ENCODE results near the gene RASA2. TPM values are rescaled to one million over a fixed set of nuclear protein-coding genes. Genes with fewer than 3 reads are reported as not detected.
A peak's percentile ranks its signal among the peaks of the same experiment; 100 is the strongest.

The RASA2 gene, protein sequence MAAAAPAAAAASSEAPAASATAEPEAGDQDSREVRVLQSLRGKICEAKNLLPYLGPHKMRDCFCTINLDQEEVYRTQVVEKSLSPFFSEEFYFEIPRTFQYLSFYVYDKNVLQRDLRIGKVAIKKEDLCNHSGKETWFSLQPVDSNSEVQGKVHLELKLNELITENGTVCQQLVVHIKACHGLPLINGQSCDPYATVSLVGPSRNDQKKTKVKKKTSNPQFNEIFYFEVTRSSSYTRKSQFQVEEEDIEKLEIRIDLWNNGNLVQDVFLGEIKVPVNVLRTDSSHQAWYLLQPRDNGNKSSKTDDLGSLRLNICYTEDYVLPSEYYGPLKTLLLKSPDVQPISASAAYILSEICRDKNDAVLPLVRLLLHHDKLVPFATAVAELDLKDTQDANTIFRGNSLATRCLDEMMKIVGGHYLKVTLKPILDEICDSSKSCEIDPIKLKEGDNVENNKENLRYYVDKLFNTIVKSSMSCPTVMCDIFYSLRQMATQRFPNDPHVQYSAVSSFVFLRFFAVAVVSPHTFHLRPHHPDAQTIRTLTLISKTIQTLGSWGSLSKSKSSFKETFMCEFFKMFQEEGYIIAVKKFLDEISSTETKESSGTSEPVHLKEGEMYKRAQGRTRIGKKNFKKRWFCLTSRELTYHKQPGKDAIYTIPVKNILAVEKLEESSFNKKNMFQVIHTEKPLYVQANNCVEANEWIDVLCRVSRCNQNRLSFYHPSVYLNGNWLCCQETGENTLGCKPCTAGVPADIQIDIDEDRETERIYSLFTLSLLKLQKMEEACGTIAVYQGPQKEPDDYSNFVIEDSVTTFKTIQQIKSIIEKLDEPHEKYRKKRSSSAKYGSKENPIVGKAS
- 14.2 TPM for polyA plus RNA-seq (2013, experiment 1 of 2)
- polyA plus RNA-seq (2013, experiment 2 of 2): 11.3 TPM

DNA sequence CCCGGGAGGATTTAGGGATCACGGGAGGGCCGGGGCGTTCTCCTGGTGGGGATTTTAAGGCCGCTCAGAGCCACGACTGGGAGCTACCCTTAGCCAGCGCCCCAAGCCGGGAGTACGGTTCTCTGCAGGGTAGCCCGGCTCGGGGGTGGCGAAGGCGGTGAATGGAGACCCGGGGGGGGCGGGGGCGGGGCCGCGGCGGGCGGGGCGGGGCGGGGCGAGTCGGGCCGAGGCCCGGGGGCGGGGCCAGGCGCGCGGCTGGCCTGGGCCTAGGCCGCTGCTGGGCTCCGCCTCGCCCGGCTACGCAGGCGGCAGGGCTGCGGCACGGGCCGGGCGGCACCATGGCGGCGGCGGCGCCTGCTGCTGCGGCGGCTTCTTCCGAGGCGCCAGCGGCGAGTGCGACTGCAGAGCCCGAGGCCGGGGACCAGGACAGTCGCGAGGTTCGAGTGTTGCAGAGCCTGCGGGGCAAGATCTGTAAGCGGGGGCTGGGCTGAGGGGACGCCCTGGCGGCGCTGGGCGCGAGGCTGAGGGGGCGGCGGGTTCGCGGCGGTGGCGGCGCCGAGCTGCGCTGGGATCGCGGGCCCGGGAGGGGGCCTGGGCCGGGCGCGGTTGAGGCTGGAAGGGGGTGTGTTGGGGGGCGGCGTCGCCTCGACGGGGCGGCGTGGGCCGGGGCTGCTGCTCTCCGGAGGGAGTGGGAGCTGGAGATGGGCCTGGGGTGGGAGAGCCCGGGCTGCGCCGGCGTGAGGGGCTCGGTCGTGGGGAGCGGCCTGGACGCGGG lies at the start of gene RASA2:
TSS of gene RASA2 (plus strand) at position 282 of the 775 bp plus-strand sequence. CDS start at position 339, 57 bp downstream.
- peak within 1 kb of the TSS; percentile 93 for H3K27ac ChIP-seq (ENCODE audit: low read depth, low read length, severe bottlenecking)
- H3K9me3 ChIP-seq (ENCODE audit: control insufficient read depth, low read length): no peaks in the 10 kb centered on the region
- peak within 1 kb of the TSS; percentile 80 for H3K4me3 ChIP-seq (ENCODE audit: extremely low read depth, insufficient read depth, low read length, poor library complexity, severe bottlenecking)
- H3K4me1 ChIP-seq (ENCODE audit: control insufficient read depth, insufficient read depth, low read length, poor library complexity, severe bottlenecking): peaks cover 12% of the 10 kb centered on the region
- peaks cover 11% of the 10 kb centered on the region for H3K36me3 ChIP-seq (ENCODE audit: control insufficient read depth, insufficient read depth, low read length)
- WGBS, 2 experiments (ENCODE audit: insufficient coverage in 2 of 2): 0% methylated on average over 41 to 53 of the region's 96 CpGs

GRCh38 chr3:141439589-141439988 lies 47.2 kb upstream of the RASA2 start:
- WGBS, 2 experiments (ENCODE audit: insufficient coverage in 2 of 2): 67 to 97% methylated on average over 1 to 2 of the region's 3 CpGs
- Histone ChIP-seq H3K4me1 (ENCODE audit: control insufficient read depth, insufficient read depth, low read length, poor library complexity, severe bottlenecking) (peaks cover 3% of the 10 kb centered on the region), H3K9me3 (ENCODE audit: control insufficient read depth, low read length) (no peaks in the 10 kb centered on the region), H3K4me3 (ENCODE audit: extremely low read depth, insufficient read depth, low read length, poor library complexity, severe bottlenecking) (no peak overlapping the region), H3K27ac (ENCODE audit: low read depth, low read length, severe bottlenecking) (peak overlapping the region; percentile 16), H3K36me3 (ENCODE audit: control insufficient read depth, insufficient read depth, low read length) (peaks cover 59% of the 10 kb centered on the region)

GRCh38 chr3:141440942-141441341 lies 45.9 kb upstream of the RASA2 start:
- H3K9me3 ChIP-seq (ENCODE audit: control insufficient read depth, low read length): no peaks in the 10 kb centered on the region
- H3K27ac ChIP-seq (ENCODE audit: low read depth, low read length, severe bottlenecking): no peak overlapping the region
- peaks cover 3% of the 10 kb centered on the region for H3K4me1 ChIP-seq (ENCODE audit: control insufficient read depth, insufficient read depth, low read length, poor library complexity, severe bottlenecking)
- peaks cover 67% of the 10 kb centered on the region for H3K36me3 ChIP-seq (ENCODE audit: control insufficient read depth, insufficient read depth, low read length)
- no peak overlapping the region for H3K4me3 ChIP-seq (ENCODE audit: extremely low read depth, insufficient read depth, low read length, poor library complexity, severe bottlenecking)
- 100% methylated on average over 2 of the region's 3 CpGs for WGBS, 2 experiments (ENCODE audit: insufficient coverage in 2 of 2)

GRCh38 chr3:141441381-141442364 lies 45.2 kb upstream of the RASA2 start:
- Histone ChIP-seq H3K4me3 (ENCODE audit: extremely low read depth, insufficient read depth, low read length, poor library complexity, severe bottlenecking) (no peak overlapping the region), H3K36me3 (ENCODE audit: control insufficient read depth, insufficient read depth, low read length) (peaks cover 62% of the 10 kb centered on the region), H3K27ac (ENCODE audit: low read depth, low read length, severe bottlenecking) (no peak overlapping the region), H3K4me1 (ENCODE audit: control insufficient read depth, insufficient read depth, low read length, poor library complexity, severe bottlenecking) (peaks cover 3% of the 10 kb centered on the region), H3K9me3 (ENCODE audit: control insufficient read depth, low read length) (no peaks in the 10 kb centered on the region)
- WGBS, 2 experiments (ENCODE audit: insufficient coverage in 2 of 2): 66 to 75% methylated on average over 9 of the region's 10 CpGs

- Histone ChIP-seq H3K4me3 (ENCODE audit: extremely low read depth, insufficient read depth, low read length, poor library complexity, severe bottlenecking) (no peak overlapping the region), H3K4me1 (ENCODE audit: control insufficient read depth, insufficient read depth, low read length, poor library complexity, severe bottlenecking) (peaks cover 3% of the 10 kb centered on the region), H3K9me3 (ENCODE audit: control insufficient read depth, low read length) (no peaks in the 10 kb centered on the region), H3K27ac (ENCODE audit: low read depth, low read length, severe bottlenecking) (no peak overlapping the region), H3K36me3 (ENCODE audit: control insufficient read depth, insufficient read depth, low read length) (peaks cover 66% of the 10 kb centered on the region)
- 96 to 98% methylated on average over 9 of the region's 10 CpGs for WGBS, 2 experiments (ENCODE audit: insufficient coverage in 2 of 2)
Observed at GRCh38 chr3:141442446-141442845, 44.4 kb upstream of the RASA2 start.

DNA sequence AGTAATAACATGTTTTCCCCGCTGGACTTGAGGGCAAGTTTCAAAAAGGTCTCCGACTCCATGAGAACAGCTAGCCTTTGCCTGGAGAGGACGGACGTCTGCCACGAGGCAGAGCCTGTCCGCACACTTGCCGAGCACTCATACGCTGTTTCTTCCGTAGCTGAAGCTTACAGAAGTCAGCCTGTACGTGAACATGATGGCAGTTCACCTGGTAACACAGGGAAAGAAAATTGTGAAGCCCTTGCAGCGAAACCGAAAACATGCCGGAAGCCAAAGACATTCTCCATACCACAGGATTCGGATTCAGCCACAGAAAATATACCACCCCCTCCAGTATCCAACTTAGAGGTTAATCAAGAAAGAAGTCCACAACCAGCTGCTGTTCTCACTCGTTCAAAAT lies 43.9 kb upstream of the RASA2 start:
- H3K36me3 ChIP-seq (ENCODE audit: control insufficient read depth, insufficient read depth, low read length): peaks cover 65% of the 10 kb centered on the region

DNA sequence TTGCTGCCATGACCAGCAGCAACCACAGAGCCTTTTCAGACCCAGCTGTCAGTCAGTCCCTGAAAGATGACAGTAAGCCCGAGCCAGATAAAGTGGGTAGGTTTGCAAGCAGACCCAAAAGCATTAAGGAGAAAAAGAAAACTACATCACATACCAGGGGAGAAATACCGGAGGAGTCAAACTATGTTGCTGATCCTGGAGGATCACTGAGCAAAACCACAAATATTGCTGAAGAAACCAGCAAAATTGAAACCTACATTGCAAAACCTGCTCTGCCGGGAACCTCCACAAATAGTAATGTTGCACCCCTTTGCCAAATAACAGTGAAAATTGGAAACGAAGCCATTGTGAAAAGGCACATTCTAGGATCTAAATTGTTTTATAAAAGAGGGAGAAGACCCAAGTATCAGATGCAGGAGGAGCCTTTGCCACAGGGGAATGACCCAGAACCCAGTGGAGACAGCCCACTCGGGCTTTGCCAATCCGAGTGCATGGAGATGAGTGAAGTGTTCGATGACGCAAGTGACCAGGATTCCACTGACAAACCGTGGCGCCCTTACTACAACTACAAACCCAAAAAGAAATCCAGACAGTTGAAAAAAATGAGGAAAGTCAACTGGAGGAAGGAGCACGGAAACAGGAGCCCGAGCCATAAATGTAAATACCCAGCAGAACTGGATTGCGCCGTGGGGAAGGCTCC lies 42.1 kb upstream of the RASA2 start:
- peaks cover 52% of the 10 kb centered on the region for H3K36me3 ChIP-seq (ENCODE audit: control insufficient read depth, insufficient read depth, low read length)
- no peak overlapping the region for H3K4me3 ChIP-seq (ENCODE audit: extremely low read depth, insufficient read depth, low read length, poor library complexity, severe bottlenecking)
- no peaks in the 10 kb centered on the region for H3K9me3 ChIP-seq (ENCODE audit: control insufficient read depth, low read length)
- 89 to 96% methylated on average over 5 to 9 of the region's 14 CpGs for WGBS, 2 experiments (ENCODE audit: insufficient coverage in 2 of 2)
- H3K27ac ChIP-seq (ENCODE audit: low read depth, low read length, severe bottlenecking): no peak overlapping the region
- H3K4me1 ChIP-seq (ENCODE audit: control insufficient read depth, insufficient read depth, low read length, poor library complexity, severe bottlenecking): peaks cover 7% of the 10 kb centered on the region

More for the DNA sequence above, 43.9 kb upstream of the RASA2 start:
- WGBS, 2 experiments (ENCODE audit: insufficient coverage in 2 of 2): 95 to 98% methylated on average over 15 of the region's 15 CpGs
- Histone ChIP-seq H3K4me3 (ENCODE audit: extremely low read depth, insufficient read depth, low read length, poor library complexity, severe bottlenecking) (no peak overlapping the region), H3K4me1 (ENCODE audit: control insufficient read depth, insufficient read depth, low read length, poor library complexity, severe bottlenecking) (peaks cover 3% of the 10 kb centered on the region), H3K27ac (ENCODE audit: low read depth, low read length, severe bottlenecking) (no peak overlapping the region), H3K9me3 (ENCODE audit: control insufficient read depth, low read length) (no peaks in the 10 kb centered on the region)

DNA sequence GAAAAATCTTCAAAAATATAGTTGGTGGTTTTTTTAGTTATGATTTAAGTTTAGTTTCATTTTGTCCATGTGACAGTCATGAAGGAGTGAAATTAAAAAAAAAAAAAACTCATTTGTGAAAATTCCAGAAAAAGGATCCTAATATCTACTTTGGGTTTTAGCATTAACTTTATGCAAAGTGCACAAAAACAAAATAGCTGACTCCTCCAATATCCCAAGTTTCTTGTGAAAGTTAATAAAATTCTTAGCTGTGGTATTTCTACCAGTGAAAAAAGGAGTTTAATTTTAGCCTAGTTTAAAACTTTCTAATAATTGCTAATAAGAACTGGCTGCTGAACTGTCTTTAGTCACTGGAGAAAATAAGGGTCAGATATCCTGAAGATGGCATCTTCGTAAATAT lies 40.8 kb upstream of the RASA2 start:
- Histone ChIP-seq H3K36me3 (ENCODE audit: control insufficient read depth, insufficient read depth, low read length) (peaks cover 49% of the 10 kb centered on the region), H3K9me3 (ENCODE audit: control insufficient read depth, low read length) (no peaks in the 10 kb centered on the region), H3K27ac (ENCODE audit: low read depth, low read length, severe bottlenecking) (no peak overlapping the region), H3K4me3 (ENCODE audit: extremely low read depth, insufficient read depth, low read length, poor library complexity, severe bottlenecking) (no peak overlapping the region), H3K4me1 (ENCODE audit: control insufficient read depth, insufficient read depth, low read length, poor library complexity, severe bottlenecking) (peaks cover 5% of the 10 kb centered on the region)
- WGBS, 2 experiments (ENCODE audit: insufficient coverage in 2 of 2): no CpG with 5 or more reads among the region's 1 CpG

DNA sequence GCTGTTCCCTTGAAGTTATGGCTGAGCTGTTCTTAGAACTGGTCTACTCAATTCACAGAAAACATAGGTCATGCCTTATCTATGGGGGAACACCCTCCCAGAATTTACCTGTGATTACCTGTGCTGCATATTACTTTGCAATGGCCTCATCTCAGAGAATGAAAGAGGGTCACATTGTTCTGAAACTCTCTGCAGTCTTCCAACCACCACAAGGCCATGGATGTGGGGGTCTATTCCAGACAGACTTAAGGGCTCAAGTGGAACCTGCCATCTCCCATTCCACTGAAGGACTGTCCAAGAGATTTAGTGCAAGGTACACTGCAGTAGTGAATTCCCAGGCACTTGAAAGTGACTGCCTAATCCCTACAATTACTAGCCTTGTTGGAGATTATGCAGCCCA lies 40.1 kb upstream of the RASA2 start:
- H3K4me1 ChIP-seq (ENCODE audit: control insufficient read depth, insufficient read depth, low read length, poor library complexity, severe bottlenecking): peaks cover 5% of the 10 kb centered on the region
- H3K4me3 ChIP-seq (ENCODE audit: extremely low read depth, insufficient read depth, low read length, poor library complexity, severe bottlenecking): no peak overlapping the region
- peaks cover 47% of the 10 kb centered on the region for H3K36me3 ChIP-seq (ENCODE audit: control insufficient read depth, insufficient read depth, low read length)
- no peaks in the 10 kb centered on the region for H3K9me3 ChIP-seq (ENCODE audit: control insufficient read depth, low read length)
- H3K27ac ChIP-seq (ENCODE audit: low read depth, low read length, severe bottlenecking): no peak overlapping the region

Data from mesodermal cell (in vitro differentiated cells).